ENCODE results near the gene KIF7. TPM values are rescaled to one million over a fixed set of nuclear protein-coding genes. Genes with fewer than 3 reads are reported as not detected.
"Not testable (repeated sequence)": the region's sequence is repeated elsewhere in the genome, so short reads cannot be mapped to it uniquely, and the experiment has no call there.

Gene KIF7
- total and polyA plus RNA-seq, 2 donors (not counting 3 experiments of a cell fraction or from before 2014, with no cell fraction given) = 4.2 to 11.3 TPM

- ChIA-PET POLR2A (no interaction called here), CTCF (interaction anchor here (1.1 kb wide), 1 partner anchor 8 kb away, joined by 3 read pairs; no protein-coding TSS in a partner anchor)
- H3K9ac ChIP-seq (replicated peaks; ENCODE audit: extremely low read depth, insufficient read depth, low read length) = peak within 1 kb of the TSS; percentile 33
- H3K9me1 ChIP-seq (replicated peaks; ENCODE audit: control insufficient read depth, extremely low read depth, insufficient read depth, low read length) = no peaks in the 10 kb centered on the region
- H3K27ac ChIP-seq (ENCODE audit: insufficient read depth, low read depth, low read length) = no peak within 1 kb of the TSS
- H3K79me2 ChIP-seq (ENCODE audit: control insufficient read depth, insufficient read depth, low read length) = no peaks in the 10 kb centered on the region
- H4K20me1 ChIP-seq (replicated peaks; ENCODE audit: control insufficient read depth, extremely low read depth, insufficient read depth, low read length) = no peaks in the 10 kb centered on the region
- peak within 1 kb of the TSS; percentile 100 for H2AFZ ChIP-seq (ENCODE audit: low read depth, low read length)
- peak within 1 kb of the TSS; percentile 67 to 89 (median 73) for H3K4me3 ChIP-seq (replicated peaks in 1 of 3; ENCODE audit: insufficient read depth in 1 of 3, low read depth in 1 of 3, low read length in 3 of 3)
- dilution Hi-C loops (cut with MboI; ENCODE audit: extremely low pct_ligation_motif_present, low sequenced_read_pairs) (no loop called here), intact Hi-C loops (cut with micrococcal nuclease) (no loop called here)
- DNase-seq (ENCODE audit: low read depth, low spot score) = peak; percentile 60
- H3K9me3 ChIP-seq (replicated peaks; ENCODE audit: control insufficient read depth, insufficient read depth, low read length) = no peaks in the 10 kb centered on the region
- H3K4me2 ChIP-seq (ENCODE audit: insufficient read depth, low read length) = peak within 1 kb of the TSS; percentile 40
- H3K4me1 ChIP-seq (ENCODE audit: control insufficient read depth, extremely low read depth, insufficient read depth, low read length) = peaks cover 2% of the 10 kb centered on the region
- peak; percentile 76 for FAIRE-seq
- peaks cover 7 to 10% of the 10 kb centered on the region in 2 experiments for H3K27me3 ChIP-seq (ENCODE audit: control insufficient read depth in 2 of 2, insufficient read depth in 2 of 2, low read length in 2 of 2)
- TF ChIP-seq POLR2AphosphoS5 (IDR thresholded peaks at IDR 0.05; ENCODE audit: insufficient read depth, low read depth, low read length) = no peak
- TF ChIP-seq POLR2A (IDR thresholded peaks at IDR 0.05; ENCODE audit: low read depth, low read length) = no peak
- TF ChIP-seq MAX (IDR thresholded peaks at IDR 0.05; ENCODE audit: insufficient read depth, insufficient read length) = no peak
- TF ChIP-seq CTCF (IDR thresholded peaks at IDR 0.05; ENCODE audit: extremely low read depth in 1 of 2, insufficient read depth in 1 of 2, low read depth in 1 of 2, low read length in 2 of 2) = no peak
- TF ChIP-seq EZH2 (IDR thresholded peaks at IDR 0.05; ENCODE audit: borderline replicate concordance, low read depth, low read length, severe bottlenecking) = no peak
- TF ChIP-seq JUN (IDR thresholded peaks at IDR 0.05; ENCODE audit: borderline replicate concordance, insufficient read depth, insufficient read length, low read depth) = no peak
- TF ChIP-seq MYC (IDR thresholded peaks at IDR 0.05; ENCODE audit: low read depth, low read length) = no peak
- no peak for TF ChIP-seq FOS (IDR thresholded peaks at IDR 0.05; ENCODE audit: borderline replicate concordance, insufficient read depth, low read length)
- TSS peak; percentile 50 for BruUV-seq (replicated peaks)
- no peaks in the 10 kb centered on the region for H3K36me3 ChIP-seq (ENCODE audit: control insufficient read depth in 2 of 2, extremely low read depth in 1 of 2, insufficient read depth in 2 of 2, low read length in 2 of 2)
Observed at GRCh38 chr15:89690276-89691218, 35.3 kb upstream of the KIF7 start, which contains the start of the genes PEX11A and WDR93. Gene PEX11A (minus strand): TSS chr15:89690754. CDS start chr15:89690632, 122 bp downstream. Gene WDR93 (plus strand): TSS chr15:89690811. CDS start chr15:89701747, 10,936 bp downstream.

- H3K79me2 ChIP-seq (ENCODE audit: control insufficient read depth, insufficient read depth, low read length); H3K9me1 ChIP-seq (replicated peaks; ENCODE audit: control insufficient read depth, extremely low read depth, insufficient read depth, low read length); H3K9me3 ChIP-seq (replicated peaks; ENCODE audit: control insufficient read depth, insufficient read depth, low read length); dilution Hi-C loops (cut with MboI; ENCODE audit: extremely low pct_ligation_motif_present, low sequenced_read_pairs); H3K27ac ChIP-seq (ENCODE audit: insufficient read depth, low read depth, low read length); H3K27me3 ChIP-seq (ENCODE audit: control insufficient read depth in 2 of 2, insufficient read depth in 2 of 2, low read length in 2 of 2); POLR2A ChIA-PET; BruUV-seq (replicated peaks); DNase-seq (ENCODE audit: low read depth, low spot score); H3K9ac ChIP-seq (replicated peaks; ENCODE audit: extremely low read depth, insufficient read depth, low read length); H3K36me3 ChIP-seq (ENCODE audit: control insufficient read depth in 2 of 2, extremely low read depth in 1 of 2, insufficient read depth in 2 of 2, low read length in 2 of 2); intact Hi-C loops (cut with micrococcal nuclease); H4K20me1 ChIP-seq (replicated peaks; ENCODE audit: control insufficient read depth, extremely low read depth, insufficient read depth, low read length); H3K4me1 ChIP-seq (ENCODE audit: control insufficient read depth, extremely low read depth, insufficient read depth, low read length); FAIRE-seq: not testable (repeated sequence)
- Histone ChIP-seq H3K4me3 (replicated peaks in 1 of 3; ENCODE audit: insufficient read depth in 1 of 3, low read depth in 1 of 3, low read length in 3 of 3) (peak overlapping the region; percentile 67 to 89 (median 73)), H2AFZ (ENCODE audit: low read depth, low read length) (peak overlapping the region; percentile 100), H3K4me2 (ENCODE audit: insufficient read depth, low read length) (peak overlapping the region; percentile 40)
- CTCF ChIA-PET = interaction anchor here (0.9 kb wide), 1 partner anchor 14 kb away, joined by 3 read pairs; no protein-coding TSS in a partner anchor
Observed at GRCh38 chr15:89689930-89690275, 34.6 kb upstream of the KIF7 start.

Data from endothelial cell of umbilical vein (primary cell).